Hepatocyte (in vitro differentiated cells): Measurements from ENCODE around the gene HPSE2.

Experiments
- CTCF ChIP-seq: fragments of 200-600 bp; sonication (generic); IDR thresholded peaks from 2 replicates; pipeline ENCODE4 v1.5.1; 2016; ENCODE audit warnings: antibody characterized with exemption, mild to moderate bottlenecking; ENCODE audit not compliant: poor library complexity
- EZH2 ChIP-seq: fragments of 200-600 bp; sonication (generic); IDR thresholded peaks from 2 replicates; pipeline ENCODE4 v1.6.1; 2016; ENCODE audit warnings: antibody characterized with exemption, mild to moderate bottlenecking, borderline replicate concordance
- EZH2phosphoT487 ChIP-seq: fragments of 200-600 bp; sonication (generic); IDR thresholded peaks from one replicate; pipeline ENCODE4 v1.6.1; 2018; ENCODE audit warnings: antibody characterized with exemption, mild to moderate bottlenecking, low read depth, moderate library complexity; ENCODE audit not compliant: unreplicated experiment, severe bottlenecking

GRCh38 chr10:98589007-98589406 is 646.6 kb downstream of the HPSE2 start:
- TF ChIP-seq CTCF (no peak), EZH2phosphoT487 (no peak), EZH2 (no peak)
